Measurements from ENCODE around the gene WFIKKN2. TPM values are rescaled to one million over a fixed set of nuclear protein-coding genes. Genes with fewer than 3 reads are reported as not detected.

WFIKKN2 gene
- total and polyA plus RNA-seq, 10 of the 15 experiments (the other 5 are each of a cell fraction or from before 2014, with no cell fraction given): 0.06 TPM; not detected in 9

DNA sequence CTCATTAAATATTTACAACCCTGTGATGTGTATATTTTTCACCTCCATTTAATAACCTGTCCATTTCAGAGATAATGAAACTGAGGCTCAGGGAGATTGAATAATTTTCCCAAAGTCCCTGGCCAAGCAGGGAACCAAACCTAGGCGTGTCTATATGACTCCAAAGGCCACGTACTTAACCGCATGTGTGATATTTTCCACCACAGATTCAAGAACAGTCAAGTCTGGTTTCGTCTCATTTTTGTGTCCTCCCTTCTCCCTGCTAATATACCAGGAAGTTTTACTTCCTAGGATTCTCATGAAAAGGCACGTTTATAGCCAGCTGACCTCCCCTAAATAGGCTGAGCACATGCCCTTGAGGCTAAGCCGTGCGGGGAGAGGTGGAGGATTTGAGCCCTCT is 15.3 kb downstream of the WFIKKN2 start:
- POLR2A ChIA-PET: interaction anchor here (3.8 kb wide), 1 partner anchor 16 kb away, joined by 31 read pairs; the partner anchor contains the start of gene TOB1
- Histone ChIP-seq H2AFZ (ENCODE audit: control insufficient read depth, low read depth, low read length) (no peak overlapping the region), H3K27ac (ENCODE audit: control insufficient read depth, insufficient read depth) (no peak overlapping the region), H3K4me1 (ENCODE audit: control insufficient read depth, insufficient read depth, low read length) (peaks cover 3% of the 10 kb centered on the region; the same call in 1 of the 2 replicates), H3K79me2 (ENCODE audit: control insufficient read depth, insufficient read depth, low read length) (no peaks in the 10 kb centered on the region), H3K4me2 (ENCODE audit: control insufficient read depth, insufficient read depth) (no peak overlapping the region), H3K27me3 (replicated peaks in 1 of 2; ENCODE audit: control insufficient read depth in 2 of 2, insufficient read depth in 2 of 2, low read length in 1 of 2) (no peaks in the 10 kb centered on the region; a peak in 1 of 4 replicates), H3K4me3 (no peak overlapping the region), H3K9ac (ENCODE audit: control insufficient read depth, insufficient read depth, low read length) (no peak overlapping the region), H3K9me3 (replicated peaks; ENCODE audit: control insufficient read depth, insufficient read depth, low read length) (peaks cover 2% of the 10 kb centered on the region; the same call in 1 of the 3 replicates), H3K36me3 (ENCODE audit: control insufficient read depth in 2 of 2, insufficient read depth in 2 of 2, low read length in 1 of 2) (no peaks in the 10 kb centered on the region), H4K20me1 (ENCODE audit: control insufficient read depth, insufficient read depth) (no peaks in the 10 kb centered on the region)
- ATAC-seq: no peak
- 72% methylated on average over 7 of the region's 7 CpGs for WGBS (ENCODE audit: insufficient coverage, insufficient replicate concordance, low lambda C conversion rate, missing lambda C conversion rate)
- no peak for FAIRE-seq
- RAD21 ChIA-PET (ENCODE audit: unreplicated experiment): no interaction called here
- in situ Hi-C loops (cut with MboI) (loop anchor here (5.0 kb wide), 1 partner anchor 102 kb away; no protein-coding TSS in a partner anchor), intact Hi-C loops (cut with micrococcal nuclease; ENCODE audit: unreplicated experiment) (no loop called here)
- TF ChIP-seq, protein P1, sequence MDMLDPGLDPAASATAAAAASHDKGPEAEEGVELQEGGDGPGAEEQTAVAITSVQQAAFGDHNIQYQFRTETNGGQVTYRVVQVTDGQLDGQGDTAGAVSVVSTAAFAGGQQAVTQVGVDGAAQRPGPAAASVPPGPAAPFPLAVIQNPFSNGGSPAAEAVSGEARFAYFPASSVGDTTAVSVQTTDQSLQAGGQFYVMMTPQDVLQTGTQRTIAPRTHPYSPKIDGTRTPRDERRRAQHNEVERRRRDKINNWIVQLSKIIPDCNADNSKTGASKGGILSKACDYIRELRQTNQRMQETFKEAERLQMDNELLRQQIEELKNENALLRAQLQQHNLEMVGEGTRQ (IDR thresholded peaks at IDR 0.05; ENCODE audit: borderline replicate concordance, low read depth, low read length): no peak
- TF ChIP-seq YBX1 (IDR thresholded peaks at IDR 0.05) (no peak), ZNF274 (IDR thresholded peaks at IDR 0.05; ENCODE audit: insufficient read depth, insufficient read length) (no peak), CBX5 (IDR thresholded peaks at IDR 0.05; ENCODE audit: low read depth) (no peak), ZZZ3 (IDR thresholded peaks at IDR 0.05; ENCODE audit: control insufficient read depth, insufficient read length, low read depth) (no peak), SIX5 (IDR thresholded peaks at IDR 0.05; ENCODE audit: low read depth, low read length, severe bottlenecking) (no peak)
- TF ChIP-seq, protein P2, sequence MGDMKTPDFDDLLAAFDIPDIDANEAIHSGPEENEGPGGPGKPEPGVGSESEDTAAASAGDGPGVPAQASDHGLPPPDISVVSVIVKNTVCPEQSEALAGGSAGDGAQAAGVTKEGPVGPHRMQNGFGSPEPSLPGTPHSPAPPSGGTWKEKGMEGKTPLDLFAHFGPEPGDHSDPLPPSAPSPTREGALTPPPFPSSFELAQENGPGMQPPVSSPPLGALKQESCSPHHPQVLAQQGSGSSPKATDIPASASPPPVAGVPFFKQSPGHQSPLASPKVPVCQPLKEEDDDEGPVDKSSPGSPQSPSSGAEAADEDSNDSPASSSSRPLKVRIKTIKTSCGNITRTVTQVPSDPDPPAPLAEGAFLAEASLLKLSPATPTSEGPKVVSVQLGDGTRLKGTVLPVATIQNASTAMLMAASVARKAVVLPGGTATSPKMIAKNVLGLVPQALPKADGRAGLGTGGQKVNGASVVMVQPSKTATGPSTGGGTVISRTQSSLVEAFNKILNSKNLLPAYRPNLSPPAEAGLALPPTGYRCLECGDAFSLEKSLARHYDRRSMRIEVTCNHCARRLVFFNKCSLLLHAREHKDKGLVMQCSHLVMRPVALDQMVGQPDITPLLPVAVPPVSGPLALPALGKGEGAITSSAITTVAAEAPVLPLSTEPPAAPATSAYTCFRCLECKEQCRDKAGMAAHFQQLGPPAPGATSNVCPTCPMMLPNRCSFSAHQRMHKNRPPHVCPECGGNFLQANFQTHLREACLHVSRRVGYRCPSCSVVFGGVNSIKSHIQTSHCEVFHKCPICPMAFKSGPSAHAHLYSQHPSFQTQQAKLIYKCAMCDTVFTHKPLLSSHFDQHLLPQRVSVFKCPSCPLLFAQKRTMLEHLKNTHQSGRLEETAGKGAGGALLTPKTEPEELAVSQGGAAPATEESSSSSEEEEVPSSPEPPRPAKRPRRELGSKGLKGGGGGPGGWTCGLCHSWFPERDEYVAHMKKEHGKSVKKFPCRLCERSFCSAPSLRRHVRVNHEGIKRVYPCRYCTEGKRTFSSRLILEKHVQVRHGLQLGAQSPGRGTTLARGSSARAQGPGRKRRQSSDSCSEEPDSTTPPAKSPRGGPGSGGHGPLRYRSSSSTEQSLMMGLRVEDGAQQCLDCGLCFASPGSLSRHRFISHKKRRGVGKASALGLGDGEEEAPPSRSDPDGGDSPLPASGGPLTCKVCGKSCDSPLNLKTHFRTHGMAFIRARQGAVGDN (IDR thresholded peaks at IDR 0.05): no peak
- TF ChIP-seq, protein P3, sequence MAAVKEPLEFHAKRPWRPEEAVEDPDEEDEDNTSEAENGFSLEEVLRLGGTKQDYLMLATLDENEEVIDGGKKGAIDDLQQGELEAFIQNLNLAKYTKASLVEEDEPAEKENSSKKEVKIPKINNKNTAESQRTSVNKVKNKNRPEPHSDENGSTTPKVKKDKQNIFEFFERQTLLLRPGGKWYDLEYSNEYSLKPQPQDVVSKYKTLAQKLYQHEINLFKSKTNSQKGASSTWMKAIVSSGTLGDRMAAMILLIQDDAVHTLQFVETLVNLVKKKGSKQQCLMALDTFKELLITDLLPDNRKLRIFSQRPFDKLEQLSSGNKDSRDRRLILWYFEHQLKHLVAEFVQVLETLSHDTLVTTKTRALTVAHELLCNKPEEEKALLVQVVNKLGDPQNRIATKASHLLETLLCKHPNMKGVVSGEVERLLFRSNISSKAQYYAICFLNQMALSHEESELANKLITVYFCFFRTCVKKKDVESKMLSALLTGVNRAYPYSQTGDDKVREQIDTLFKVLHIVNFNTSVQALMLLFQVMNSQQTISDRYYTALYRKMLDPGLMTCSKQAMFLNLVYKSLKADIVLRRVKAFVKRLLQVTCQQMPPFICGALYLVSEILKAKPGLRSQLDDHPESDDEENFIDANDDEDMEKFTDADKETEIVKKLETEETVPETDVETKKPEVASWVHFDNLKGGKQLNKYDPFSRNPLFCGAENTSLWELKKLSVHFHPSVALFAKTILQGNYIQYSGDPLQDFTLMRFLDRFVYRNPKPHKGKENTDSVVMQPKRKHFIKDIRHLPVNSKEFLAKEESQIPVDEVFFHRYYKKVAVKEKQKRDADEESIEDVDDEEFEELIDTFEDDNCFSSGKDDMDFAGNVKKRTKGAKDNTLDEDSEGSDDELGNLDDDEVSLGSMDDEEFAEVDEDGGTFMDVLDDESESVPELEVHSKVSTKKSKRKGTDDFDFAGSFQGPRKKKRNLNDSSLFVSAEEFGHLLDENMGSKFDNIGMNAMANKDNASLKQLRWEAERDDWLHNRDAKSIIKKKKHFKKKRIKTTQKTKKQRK (IDR thresholded peaks at IDR 0.05; ENCODE audit: low read depth, low read length): no peak
- SMC1A ChIA-PET (ENCODE audit: uncharacterized antibody, unreplicated experiment): interaction anchor here (1.2 kb wide), 1 partner anchor 12 kb away, joined by 4 read pairs; no protein-coding TSS in a partner anchor
- CTCF ChIA-PET: interaction anchor here (0.9 to 11.0 kb wide), 6 partner anchors 9 to 206 kb away, joined by 3 to 309 read pairs (median 20); partner anchors contain the start of gene TOB1
- BruUV-seq (replicated peaks): no TSS peak
- DNase-seq (ENCODE audit: low read depth, low spot score): no peak

Data from GM12878 (cell line).